Endodermal cell (in vitro differentiated cells): ENCODE results near the gene PACRG. TPM values are rescaled to one million over a fixed set of nuclear protein-coding genes. Genes with fewer than 3 reads are reported as not detected.

Experiments
- DNase-seq: peaks from one replicate; pipeline ENCODE4 v3.0.0-alpha.2; 2017
- H3K27ac ChIP-seq: 2 replicates; pipeline ENCODE4 v1.5.1; 2013; ENCODE audit warnings: mild to moderate bottlenecking, low read depth, low read length, moderate library complexity
- H3K27me3 ChIP-seq: 2 replicates; pipeline ENCODE4 v1.6.1; 2013; ENCODE audit warnings: mild to moderate bottlenecking, low read length, moderate library complexity; ENCODE audit not compliant: insufficient read depth, control insufficient read depth, poor library complexity, severe bottlenecking
- H3K36me3 ChIP-seq: 2 replicates; pipeline ENCODE4 v1.7.0; 2013; ENCODE audit warnings: mild to moderate bottlenecking, low read length, moderate library complexity; ENCODE audit not compliant: control insufficient read depth, insufficient read depth
- H3K4me1 ChIP-seq: one replicate; pipeline ENCODE4 v1.7.0; 2013; ENCODE audit warnings: low read length; ENCODE audit not compliant: control insufficient read depth, insufficient read depth
- H3K4me3 ChIP-seq: 2 replicates; pipeline ENCODE4 v1.5.1; 2013; ENCODE audit warnings: mild to moderate bottlenecking, low read length, moderate library complexity
- H3K9ac ChIP-seq: 2 replicates; pipeline ENCODE4 v1.6.1; 2013; ENCODE audit warnings: mild to moderate bottlenecking, low read length, moderate library complexity; ENCODE audit not compliant: poor library complexity, severe bottlenecking; ENCODE audit errors: extremely low read depth
- H3K9me3 ChIP-seq: 2 replicates; pipeline ENCODE4 v1.6.1; 2013; ENCODE audit warnings: mild to moderate bottlenecking, low read length, moderate library complexity; ENCODE audit not compliant: control insufficient read depth
- H3K27ac Mint-ChIP-seq: 2 replicates; pipeline ENCODE4 v1.8.0; 2020; ENCODE audit warnings: mixed read lengths
- H3K27me3 Mint-ChIP-seq: 2 replicates; pipeline ENCODE4 v1.8.0; 2021; ENCODE audit warnings: mild to moderate bottlenecking, mixed read lengths; ENCODE audit not compliant: insufficient read depth
- H3K36me3 Mint-ChIP-seq: 2 replicates; pipeline ENCODE4 v1.8.0; 2020; ENCODE audit warnings: low read depth, mixed read lengths
- H3K4me1 Mint-ChIP-seq: 2 replicates; pipeline ENCODE4 v1.8.0; 2020; ENCODE audit warnings: mixed read lengths
- H3K4me3 Mint-ChIP-seq: 2 replicates; pipeline ENCODE4 v1.8.0; 2020; ENCODE audit warnings: mild to moderate bottlenecking, moderate library complexity, mixed read lengths
- H3K9me3 Mint-ChIP-seq: 2 replicates; pipeline ENCODE4 v1.8.0; 2020; ENCODE audit warnings: mild to moderate bottlenecking, mixed read lengths
- CTCF ChIP-seq: fragments of 200-600 bp; sonication (generic); conservative IDR thresholded peaks from 2 replicates; pipeline ENCODE4 v1.5.0; 2021; ENCODE audit warnings: antibody characterized with exemption, mild to moderate bottlenecking
- WGBS, 2 experiments: methylation state at CpG; one replicate each; pipeline versions ENCODE4 v1.1.5 to v1.1.7; 2013; ENCODE audit warnings: missing lambda C conversion rate in 2 of 2, mixed read lengths in 1 of 2; ENCODE audit not compliant: insufficient coverage in 1 of 2, insufficient read length in 1 of 2; 5-methylcytosine and 5-hydroxymethylcytosine counted together
- total RNA-seq, 2 donors: library from RNA; stranded (reverse); fragmentation: NEBNext Ultra II Directional in 1 of 2; extraction: Animal tissue kit (Norgen Biotek cat#: 25700) in 1 of 2; gene quantifications; 2 replicates in 1 of 2; 3 replicates in 1 of 2; pipeline ENCODE4 v1.2.1, GENCODE V29; 2021

The PACRG gene
- total RNA-seq, 2 donors from 2014 or later: 0.42 to 0.44 TPM

- Histone ChIP-seq H3K36me3 (no peaks in the 10 kb centered on the region), H3K4me3 (no peak overlapping the region), H3K27ac (no peak overlapping the region), H3K9me3 (no peaks in the 10 kb centered on the region), H3K9ac (no peak overlapping the region), H3K27me3 (no peaks in the 10 kb centered on the region), H3K4me1 (peaks cover 10% of the 10 kb centered on the region)
- 91 to 92% methylated on average over 17 to 20 of the region's 20 CpGs for WGBS, 2 experiments
- Mint-ChIP-seq H3K9me3 (no peaks in the 10 kb centered on the region), H3K4me3 (no peak overlapping the region), H3K4me1 (peaks cover 24% of the 10 kb centered on the region), H3K36me3 (no peaks in the 10 kb centered on the region), H3K27me3 (no peaks in the 10 kb centered on the region), H3K27ac (peak overlapping the region; percentile 64)
- no peak for TF ChIP-seq CTCF
- peak; percentile 61 for DNase-seq
These were observed 127.0 kb downstream of the PACRG start for GRCh38 chr6:162854734-162855191.

GRCh38 chr6:162856885-162857284 lies 129.1 kb downstream of the PACRG start:
- Histone ChIP-seq H3K9me3 (no peaks in the 10 kb centered on the region), H3K27ac (peak overlapping the region; percentile 98), H3K4me1 (peaks cover 10% of the 10 kb centered on the region), H3K27me3 (no peaks in the 10 kb centered on the region), H3K9ac (peak overlapping the region; percentile 55), H3K36me3 (no peaks in the 10 kb centered on the region), H3K4me3 (peak overlapping the region; percentile 75)
- peak; percentile 81 for DNase-seq
- Mint-ChIP-seq H3K27ac (peak overlapping the region; percentile 90), H3K4me1 (peaks cover 28% of the 10 kb centered on the region), H3K27me3 (no peaks in the 10 kb centered on the region), H3K36me3 (no peaks in the 10 kb centered on the region), H3K9me3 (no peaks in the 10 kb centered on the region), H3K4me3 (peak overlapping the region; percentile 42)
- TF ChIP-seq CTCF: peak; percentile 77
- 10 to 18% methylated on average over 2 to 7 of the region's 7 CpGs for WGBS, 2 experiments

- H3K9ac ChIP-seq: peak overlapping the region; percentile 55
- Mint-ChIP-seq H3K27me3 (no peaks in the 10 kb centered on the region), H3K27ac (peak overlapping the region; percentile 90), H3K4me3 (peak overlapping the region; percentile 42), H3K9me3 (no peaks in the 10 kb centered on the region), H3K4me1 (peaks cover 28% of the 10 kb centered on the region), H3K36me3 (no peaks in the 10 kb centered on the region)
- DNase-seq: no peak
- WGBS, 2 experiments: 15 to 17% methylated on average over 1 to 2 of the region's 2 CpGs
- TF ChIP-seq CTCF: no peak
- H3K4me3 ChIP-seq: peak overlapping the region; percentile 75
- peak overlapping the region; percentile 98 for H3K27ac ChIP-seq
- H3K27me3 ChIP-seq: no peaks in the 10 kb centered on the region
- H3K4me1 ChIP-seq: peaks cover 10% of the 10 kb centered on the region
- H3K36me3 ChIP-seq: no peaks in the 10 kb centered on the region
- no peaks in the 10 kb centered on the region for H3K9me3 ChIP-seq
These were observed 129.6 kb downstream of the PACRG start for GRCh38 chr6:162857326-162857725.
